ENCODE measurements around the gene P3R3URF.

Gene P3R3URF

DNA sequence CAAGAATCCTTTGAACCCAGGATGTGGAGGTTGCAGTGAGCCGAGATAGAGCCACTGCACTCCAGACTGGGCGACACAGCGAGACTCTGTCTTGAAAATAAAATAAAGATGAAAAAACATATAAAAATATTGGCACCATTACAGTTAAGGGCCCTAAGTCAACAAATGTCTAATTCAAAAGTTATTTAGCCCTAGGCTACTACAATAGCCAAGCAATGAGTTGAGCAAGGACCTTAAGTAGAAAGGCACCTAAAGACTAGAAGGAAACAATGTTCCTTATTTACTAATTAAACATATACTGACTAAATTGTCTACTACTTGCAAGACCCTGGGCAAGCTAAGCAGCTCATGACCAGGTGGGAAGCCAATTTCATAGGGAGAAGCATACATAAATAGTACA, 47.9 kb downstream of the P3R3URF start:
- Histone ChIP-seq H3K36me3 (peaks cover 0 to 30% (median 12%) of the 10 kb centered on the region in 11 experiments; a peak in 11 of 22 replicates), H3K4me3 (peak overlapping the region in 3 of 10 experiments; percentile 85 to 91 (median 91); a peak in 2 of 20 replicates), H3K27me3 (no peaks in the 10 kb centered on the region), H3K9ac (no peak overlapping the region), H3K27ac (no peak overlapping the region), H4K20me1 (peaks cover 0 to 16% (median 4%) of the 10 kb centered on the region in 11 experiments; a peak in 6 of 22 replicates), H3K4me1 (peaks cover 12 to 27% (median 22%) of the 10 kb centered on the region in 10 experiments), H3K9me3 (replicated peaks in 1 of 11) (no peaks in the 10 kb centered on the region), H3K4me2 (peak overlapping the region in 10 of 11 experiments; percentile 72 to 89 (median 78); a peak in 17 of 22 replicates)
- no peak for TF ChIP-seq Cebpa-rat (IDR thresholded peaks at IDR 0.05)
